Adrenal gland (tissue), 5 donors: Measurements from ENCODE around the gene LTC4S.
A peak's percentile ranks its signal among the peaks of the same experiment; 100 is the strongest.

Experiments used
- CTCF ChIP-seq, 6 experiments: fragments of 450-650 bp in 4 of 6; fragments of 200-600 bp in 2 of 6; sonication (generic) in 1 of 6; IDR thresholded peaks; 1 replicate in 5 of 6; 2 replicates in 1 of 6; pipeline versions ENCODE4 v1.5.1 to v1.8.0; 2016 to 2021; ENCODE audit warnings: antibody characterized with exemption in 6 of 6, mild to moderate bottlenecking in 2 of 6, moderate library complexity in 1 of 6
- POLR2A ChIP-seq, 2 donors: fragments of 450-650 bp; IDR thresholded peaks; one replicate each; pipeline ENCODE4 v1.6.1; 2017; ENCODE audit warnings: antibody characterized with exemption in 2 of 2, mild to moderate bottlenecking in 2 of 2, moderate library complexity in 1 of 2
- donor health status: DM: no; HTN: no; CAD: no.

- TF ChIP-seq CTCF (IDR thresholded peaks at IDR 0.05): peak in 3 of 6 experiments; percentile 15 to 24 (median 20)
- TF ChIP-seq POLR2A (IDR thresholded peaks at IDR 0.05): peak in 1 of 2 donors; percentile 11
These were observed 31.9 kb downstream of the LTC4S start for GRCh38 chr5:179825655-179826182.
